Muscle of back (tissue), 11 donors: Measurements from ENCODE around the gene FAM227B. TPM values are rescaled to one million over a fixed set of nuclear protein-coding genes. Genes with fewer than 3 reads are reported as not detected.
A peak's percentile ranks its signal among the peaks of the same experiment; 100 is the strongest.
"Not testable (repeated sequence)": the region's sequence is repeated elsewhere in the genome, so short reads cannot be mapped to it uniquely, and the experiment has no call there.

Source experiments
- DNase-seq, 3 donors: peaks; one replicate each; pipeline versions ENCODE4 v3.0.0 to v3.0.0-alpha.2; 2013
- polyA plus RNA-seq, 10 donors: library from polyadenylated mRNA; unstranded; fragments of 120-200 nt; gene quantifications; one replicate each; pipeline ENCODE4 v1.2.1, GENCODE V29; 2013; ENCODE audit not compliant: insufficient read length in 10 of 10

FAM227B gene
- polyA plus RNA-seq, 10 donors = 6.5 to 9.0 (median 7.1) TPM

GRCh38 chr15:49495993-49496753, 124.4 kb downstream of the FAM227B start:
- DNase-seq = peak in 2 of 3 donors; percentile 11 to 16

- DNase-seq = peak in 1 of 3 donors; percentile 19
Measured at GRCh38 chr15:49494842-49495241, 125.8 kb downstream of the FAM227B start.

GRCh38 chr15:49492830-49493229, 127.8 kb downstream of the FAM227B start:
- peak in 1 of 3 donors; percentile 21 for DNase-seq

GRCh38 chr15:49492151-49492550, 128.5 kb downstream of the FAM227B start:
- no peak for DNase-seq

- DNase-seq = no peak
Measured at GRCh38 chr15:49490966-49491365, 129.7 kb downstream of the FAM227B start.

GRCh38 chr15:49485401-49485800, 135.2 kb downstream of the FAM227B start:
- DNase-seq = peak; percentile 40 to 77 (median 53)

- not testable (repeated sequence) for DNase-seq
Measured at GRCh38 chr15:49478982-49479381, 141.6 kb downstream of the FAM227B start.

GRCh38 chr15:49478021-49478420, 142.6 kb downstream of the FAM227B start:
- DNase-seq = not testable (repeated sequence)

- no peak for DNase-seq
Measured at GRCh38 chr15:49473031-49473430, 147.6 kb downstream of the FAM227B start.

- DNase-seq = no peak
Measured at GRCh38 chr15:49472338-49472737, 148.3 kb downstream of the FAM227B start.

GRCh38 chr15:49471733-49472132, 148.9 kb downstream of the FAM227B start:
- no peak for DNase-seq

GRCh38 chr15:49471248-49471647, 149.4 kb downstream of the FAM227B start:
- not testable (repeated sequence) for DNase-seq

- DNase-seq = no peak
Measured at GRCh38 chr15:49468481-49468839, 152.2 kb downstream of the FAM227B start.

- DNase-seq = no peak
Measured at GRCh38 chr15:49467746-49468480, 152.7 kb downstream of the FAM227B start.

- no peak for DNase-seq
Measured at GRCh38 chr15:49466119-49466518, 154.5 kb downstream of the FAM227B start.

- DNase-seq = no peak
Measured at GRCh38 chr15:49464522-49464921, 156.1 kb downstream of the FAM227B start.

GRCh38 chr15:49462232-49462844, 158.3 kb downstream of the FAM227B start:
- DNase-seq = no peak

- DNase-seq = no peak
Measured at GRCh38 chr15:49460411-49460941, 160.1 kb downstream of the FAM227B start.

GRCh38 chr15:49458145-49458544, 162.5 kb downstream of the FAM227B start:
- DNase-seq = no peak

- DNase-seq = no peak
Measured at GRCh38 chr15:49456166-49456565, 164.5 kb downstream of the FAM227B start.

- no peak for DNase-seq
Measured at GRCh38 chr15:49452595-49452994, 168.0 kb downstream of the FAM227B start.

- no peak for DNase-seq
Measured at GRCh38 chr15:49441816-49442215, 178.8 kb downstream of the FAM227B start.
